B cell (primary cell): ENCODE results near the gene XPO6. TPM values are rescaled to one million over a fixed set of nuclear protein-coding genes. Genes with fewer than 3 reads are reported as not detected.

Source experiments
- ATAC-seq: fragments of 200-7000 bp; cut with Tn5 transposase; one replicate; pipeline ENCODE4 v1.10.0; 2021; ENCODE audit warnings: low read depth, mild to moderate bottlenecking, moderate number of reproducible peaks, moderate library complexity
- CTCF ChIA-PET: fragments of 350-600 bp; sonication (Branson Sonifier 250); formaldehyde crosslinking; loops from one replicate; lab custom pipeline; 2021; ENCODE audit warnings: antibody characterized with exemption, inconsistent platforms; lab: Charles Lee
- POLR2A ChIA-PET: fragments of 350-600 bp; sonication (Branson Sonifier 250); formaldehyde crosslinking; loops from one replicate; lab custom pipeline; 2021; ENCODE audit warnings: antibody characterized with exemption; lab: Charles Lee
- DNase-seq: peaks from one replicate; pipeline ENCODE4 v3.0.0; 2013
- H2AFZ ChIP-seq: 2 replicates; pipeline ENCODE4 v1.6.1; 2012; ENCODE audit warnings: mild to moderate bottlenecking, low read depth, low read length; ENCODE audit not compliant: insufficient read depth, poor library complexity, severe bottlenecking
- H3K27ac ChIP-seq, 2 donors: 1 replicate in 1 of 2; 2 replicates in 1 of 2; pipeline ENCODE4 v1.5.1; 2012 to 2013; ENCODE audit warnings: low read length in 2 of 2, mild to moderate bottlenecking in 2 of 2, moderate library complexity in 1 of 2
- H3K27me3 ChIP-seq, 4 experiments: fragments of 200-600 bp in 1 of 4; sonication (generic) in 1 of 4; replicated peaks in 1 of 4; 1 replicate in 2 of 4; 2 replicates in 2 of 4; pipeline versions ENCODE4 v1.6.1 to v1.7.0; 2013 to 2016; ENCODE audit warnings: low read length in 3 of 4, mild to moderate bottlenecking in 2 of 4, mixed read lengths in 1 of 4, moderate library complexity in 1 of 4; ENCODE audit not compliant: insufficient read depth in 4 of 4, control insufficient read depth in 3 of 4; ENCODE audit errors: control extremely low read depth in 1 of 4
- H3K36me3 ChIP-seq, 2 experiments: replicated peaks in 1 of 2; 1 replicate in 1 of 2; 2 replicates in 1 of 2; pipeline versions ENCODE4 v1.6.1 to v1.7.1; 2013; ENCODE audit warnings: low read length in 1 of 2; ENCODE audit not compliant: insufficient read depth in 2 of 2, control insufficient read depth in 1 of 2; ENCODE audit errors: control extremely low read depth in 1 of 2, extremely low read depth in 1 of 2
- H3K4me1 ChIP-seq, 2 donors: fragments of 200-600 bp in 1 of 2; sonication (generic) in 1 of 2; 1 replicate in 1 of 2; 2 replicates in 1 of 2; pipeline versions ENCODE4 v1.5.1 to v1.6.1; 2013 to 2017; ENCODE audit warnings: low read length in 2 of 2; ENCODE audit not compliant: control insufficient read depth in 2 of 2, insufficient read depth in 2 of 2
- H3K4me2 ChIP-seq: replicated peaks from 2 replicates; pipeline ENCODE3; 2012; ENCODE audit warnings: mild to moderate bottlenecking, low read depth, low read length; ENCODE audit not compliant: poor library complexity, severe bottlenecking
- H3K4me3 ChIP-seq, 5 experiments: fragments of 200-600 bp in 1 of 5; sonication (generic) in 1 of 5; 1 replicate in 3 of 5; 2 replicates in 2 of 5; pipeline versions ENCODE4 v1.5.1 to v1.7.0; 2011 to 2016; ENCODE audit warnings: low read length in 4 of 5, mild to moderate bottlenecking in 4 of 5, low read depth in 2 of 5, control low read depth in 1 of 5, moderate library complexity in 1 of 5; ENCODE audit not compliant: insufficient read depth in 1 of 5; ENCODE audit errors: control extremely low read depth in 1 of 5, extremely low read depth in 1 of 5
- H3K79me2 ChIP-seq: fragments of 200-600 bp; sonication (generic); one replicate; pipeline ENCODE4 v1.6.0; 2016; ENCODE audit warnings: low read length; ENCODE audit not compliant: control insufficient read depth, insufficient read depth
- H3K9ac ChIP-seq: fragments of 200-600 bp; sonication (generic); 2 replicates; pipeline ENCODE4 v1.6.1; 2017; ENCODE audit warnings: mild to moderate bottlenecking, low read length, moderate library complexity
- H3K9me3 ChIP-seq, 3 donors: one replicate each; pipeline versions ENCODE4 v1.6.1 to v1.7.1; 2013; ENCODE audit warnings: low read length in 2 of 3; ENCODE audit not compliant: control insufficient read depth in 2 of 3, insufficient read depth in 1 of 3; ENCODE audit errors: control extremely low read depth in 1 of 3
- H4K20me1 ChIP-seq: 2 replicates; pipeline ENCODE4 v1.6.0; 2012; ENCODE audit warnings: mild to moderate bottlenecking, low read length; ENCODE audit not compliant: insufficient read depth, control insufficient read depth, poor library complexity, severe bottlenecking
- H3K27ac Mint-ChIP-seq: one replicate; pipeline ENCODE4 v1.8.0; 2021; ENCODE audit warnings: mixed read lengths
- H3K27me3 Mint-ChIP-seq: one replicate; pipeline ENCODE4 v1.8.0; 2021; ENCODE audit warnings: mixed read lengths
- H3K4me1 Mint-ChIP-seq: one replicate; pipeline ENCODE4 v1.8.0; 2021; ENCODE audit warnings: mixed read lengths
- H3K4me3 Mint-ChIP-seq: one replicate; pipeline ENCODE4 v1.8.0; 2021; ENCODE audit warnings: mixed read lengths
- H3K9me3 Mint-ChIP-seq: one replicate; pipeline ENCODE4 v1.8.0; 2022; ENCODE audit warnings: mixed read lengths; ENCODE audit not compliant: insufficient read depth
- CTCF ChIP-seq: fragments of 200-600 bp; IDR thresholded peaks from one replicate; pipeline ENCODE4 v1.8.0; 2022; ENCODE audit warnings: antibody characterized with exemption, mild to moderate bottlenecking
- EZH2 ChIP-seq: IDR thresholded peaks from 2 replicates; pipeline ENCODE4 v1.6.1; 2012; ENCODE audit warnings: borderline replicate concordance, low read depth, mild to moderate bottlenecking, moderate library complexity, low read length; ENCODE audit not compliant: insufficient read depth, poor library complexity, severe bottlenecking
- WGBS: methylation state at CpG from one replicate; pipeline ENCODE4 v1.1.5; 2013; ENCODE audit warnings: missing lambda C conversion rate; ENCODE audit not compliant: insufficient coverage; 5-methylcytosine and 5-hydroxymethylcytosine counted together
- intact Hi-C: fragments of 100-400 bp; cut with micrococcal nuclease; formaldehyde crosslinking; loops from one replicate; pipeline ENCODE4 v1.10.0; 2022
- polyA plus RNA-seq: library from polyadenylated mRNA; depleted of rRNA; stranded (reverse); fragments of >200 nt; gene quantifications from 2 replicates; pipeline ENCODE4 v1.2.3, GENCODE V29; 2012
- total RNA-seq, 2 donors: library from RNA; stranded (reverse); fragments of 120-200 nt in 1 of 2; gene quantifications; 1 replicate in 1 of 2; 2 replicates in 1 of 2; pipeline versions ENCODE4 v1.2.3 to v1.2.4, GENCODE V29; 2013 to 2022

The XPO6 gene
- total and polyA plus RNA-seq, 2 donors (not counting 1 experiment from before 2014, with no cell fraction given): 259 to 303 TPM

- H3K4me1 ChIP-seq: no peaks in the 10 kb centered on the region
- no peaks in the 10 kb centered on the region for H3K79me2 ChIP-seq
- Mint-ChIP-seq H3K27ac (peak overlapping the region; percentile 20), H3K4me3 (no peak overlapping the region), H3K9me3 (no peaks in the 10 kb centered on the region), H3K27me3 (no peaks in the 10 kb centered on the region), H3K4me1 (no peaks in the 10 kb centered on the region)
- ChIA-PET POLR2A (no interaction called here), CTCF (interaction anchor here (0.6 kb wide), 1 partner anchor 110 kb away, joined by 4 read pairs; no protein-coding TSS in a partner anchor)
- no peaks in the 10 kb centered on the region for H3K27me3 ChIP-seq
- H4K20me1 ChIP-seq: peaks cover 37% of the 10 kb centered on the region
- no peak overlapping the region for H2AFZ ChIP-seq
- no peak overlapping the region for H3K4me3 ChIP-seq
- no peaks in the 10 kb centered on the region for H3K9me3 ChIP-seq
- intact Hi-C loops: no loop called here
- peaks cover 8 to 95% of the 10 kb centered on the region in 2 experiments for H3K36me3 ChIP-seq
- no peak overlapping the region for H3K27ac ChIP-seq
- over 99% methylated on average over 9 of the region's 14 CpGs for WGBS
- H3K9ac ChIP-seq: no peak overlapping the region
- TF ChIP-seq CTCF (no peak), EZH2 (no peak)
- no peak for DNase-seq
- no peak overlapping the region for H3K4me2 ChIP-seq
- no peak for ATAC-seq
Observed at GRCh38 chr16:28103516-28104170, 108.1 kb downstream of the XPO6 start.

- ATAC-seq (no peak), DNase-seq (no peak)
- Histone ChIP-seq H2AFZ (no peak overlapping the region), H3K36me3 (peaks cover 5 to 91% of the 10 kb centered on the region in 2 experiments), H3K4me1 (no peaks in the 10 kb centered on the region), H3K27ac (no peak overlapping the region), H3K9ac (no peak overlapping the region), H3K4me3 (no peak overlapping the region), H3K79me2 (no peaks in the 10 kb centered on the region), H4K20me1 (peaks cover 30% of the 10 kb centered on the region), H3K27me3 (no peaks in the 10 kb centered on the region), H3K9me3 (no peaks in the 10 kb centered on the region), H3K4me2 (no peak overlapping the region)
- H3K4me3 Mint-ChIP-seq: no peak overlapping the region
- no peak for TF ChIP-seq EZH2
- no peak for TF ChIP-seq CTCF
- ChIA-PET POLR2A (no interaction called here), CTCF (interaction anchor here (1.1 kb wide), 1 partner anchor 116 kb away, joined by 3 read pairs; no protein-coding TSS in a partner anchor)
- H3K27me3 Mint-ChIP-seq: no peaks in the 10 kb centered on the region
- H3K4me1 Mint-ChIP-seq: no peaks in the 10 kb centered on the region
- intact Hi-C loops: no loop called here
- no peak overlapping the region for H3K27ac Mint-ChIP-seq
- no peaks in the 10 kb centered on the region for H3K9me3 Mint-ChIP-seq
- 96% methylated on average over 5 of the region's 6 CpGs for WGBS
Observed at GRCh38 chr16:28101533-28101890, 110.3 kb downstream of the XPO6 start.
